A549 (cell line): ENCODE results near the gene CHD1L.

Source experiments
- CHD2 ChIP-seq: fragments of 150-350 bp; IDR thresholded peaks from 2 replicates; pipeline ENCODE4 v1.6.1; 2014; ENCODE audit warnings: low read length; ENCODE audit not compliant: partially characterized antibody
- ESRRA ChIP-seq: fragments of 150-350 bp; IDR thresholded peaks from 2 replicates; pipeline ENCODE4 v1.6.1; 2014; ENCODE audit warnings: mild to moderate bottlenecking, low read length, borderline replicate concordance
- GATA3 ChIP-seq: IDR thresholded peaks from 2 replicates; pipeline ENCODE4 v1.6.1; 2012; ENCODE audit warnings: borderline replicate concordance
- JUN ChIP-seq, 2 experiments: fragments of >200 bp; sonication (Bioruptor Twin); formaldehyde crosslinking; IDR thresholded peaks; 2 replicates in 1 of 2; 3 replicates in 1 of 2; pipeline ENCODE4 v1.6.1; 2016 to 2017
- KDM5A ChIP-seq: fragments of 200-600 bp; sonication (generic); IDR thresholded peaks from 2 replicates; pipeline ENCODE4 v1.6.1; 2016; ENCODE audit warnings: antibody characterized with exemption, mild to moderate bottlenecking
- NR3C1 ChIP-seq: fragments of >200 bp; sonication (Bioruptor Twin); formaldehyde crosslinking; IDR thresholded peaks from 3 replicates; pipeline ENCODE4 v1.6.1; 2017
- POLR2A ChIP-seq: IDR thresholded peaks from 2 replicates; pipeline ENCODE4 v1.6.1; 2012; ENCODE audit warnings: mild to moderate bottlenecking, low read length
- POLR2AphosphoS2 ChIP-seq: conservative IDR thresholded peaks from 2 replicates; pipeline ENCODE4 v1.6.1; 2012; ENCODE audit warnings: low read length, improper control_type of control experiment, inconsistent platforms
- RAD21 ChIP-seq, 2 experiments: fragments of >200 bp in 1 of 2; sonication (Bioruptor Twin) in 1 of 2; formaldehyde crosslinking in 1 of 2; IDR thresholded peaks in 1 of 2; conservative IDR thresholded peaks in 1 of 2; 2 replicates in 1 of 2; 3 replicates in 1 of 2; pipeline ENCODE4 v1.6.1; 2012 to 2018; ENCODE audit warnings: inconsistent platforms in 1 of 2
- SREBF2 ChIP-seq: fragments of 450-650 bp; IDR thresholded peaks from 2 replicates; pipeline ENCODE4 v1.6.1; 2014; ENCODE audit warnings: mild to moderate bottlenecking, moderate library complexity
- TF ChIP-seq, protein P1 (sequence below): fragments of >200 bp; sonication (Bioruptor Twin); formaldehyde crosslinking; IDR thresholded peaks from 3 replicates; pipeline ENCODE4 v1.5.1; 2016
- TF ChIP-seq, protein P2 (sequence below): fragments of 200-600 bp; sonication (generic); IDR thresholded peaks from 2 replicates; pipeline ENCODE4 v1.6.1; 2016; ENCODE audit warnings: antibody characterized with exemption, mild to moderate bottlenecking, moderate library complexity

DNA sequence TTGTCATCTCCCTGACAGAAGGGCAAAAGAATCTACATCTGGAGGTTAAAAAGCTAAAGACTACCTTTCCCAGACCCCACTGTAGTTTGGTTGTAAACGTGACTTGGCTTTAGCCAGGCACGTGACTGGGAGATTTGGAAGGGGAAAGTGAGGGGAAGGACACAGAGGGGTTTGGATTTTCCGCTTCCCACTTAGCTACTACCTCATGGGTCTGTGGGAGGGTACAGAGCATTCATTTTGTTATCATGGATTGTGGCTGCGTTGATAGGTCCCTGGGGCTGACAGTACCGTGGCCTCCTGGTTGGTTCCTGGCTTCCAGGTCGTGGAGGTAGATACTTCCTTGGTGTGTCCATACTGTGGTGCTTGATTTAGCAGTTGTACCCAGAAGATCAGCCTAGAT is 2.6 kb downstream of the CHD1L start:
- TF ChIP-seq, protein P1, sequence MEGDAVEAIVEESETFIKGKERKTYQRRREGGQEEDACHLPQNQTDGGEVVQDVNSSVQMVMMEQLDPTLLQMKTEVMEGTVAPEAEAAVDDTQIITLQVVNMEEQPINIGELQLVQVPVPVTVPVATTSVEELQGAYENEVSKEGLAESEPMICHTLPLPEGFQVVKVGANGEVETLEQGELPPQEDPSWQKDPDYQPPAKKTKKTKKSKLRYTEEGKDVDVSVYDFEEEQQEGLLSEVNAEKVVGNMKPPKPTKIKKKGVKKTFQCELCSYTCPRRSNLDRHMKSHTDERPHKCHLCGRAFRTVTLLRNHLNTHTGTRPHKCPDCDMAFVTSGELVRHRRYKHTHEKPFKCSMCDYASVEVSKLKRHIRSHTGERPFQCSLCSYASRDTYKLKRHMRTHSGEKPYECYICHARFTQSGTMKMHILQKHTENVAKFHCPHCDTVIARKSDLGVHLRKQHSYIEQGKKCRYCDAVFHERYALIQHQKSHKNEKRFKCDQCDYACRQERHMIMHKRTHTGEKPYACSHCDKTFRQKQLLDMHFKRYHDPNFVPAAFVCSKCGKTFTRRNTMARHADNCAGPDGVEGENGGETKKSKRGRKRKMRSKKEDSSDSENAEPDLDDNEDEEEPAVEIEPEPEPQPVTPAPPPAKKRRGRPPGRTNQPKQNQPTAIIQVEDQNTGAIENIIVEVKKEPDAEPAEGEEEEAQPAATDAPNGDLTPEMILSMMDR: no peak
- TF ChIP-seq CHD2 (no peak), POLR2AphosphoS2 (no peak), POLR2A (no peak), NR3C1 (no peak), KDM5A (no peak), ESRRA (no peak), RAD21 (conservative IDR thresholded peaks at IDR 0.05 in 1 of 2, IDR thresholded peaks at IDR 0.05 in 1 of 2) (no peak), SREBF2 (no peak), GATA3 (no peak), JUN (IDR thresholded peaks at IDR 0.05) (no peak)
- TF ChIP-seq, protein P2, sequence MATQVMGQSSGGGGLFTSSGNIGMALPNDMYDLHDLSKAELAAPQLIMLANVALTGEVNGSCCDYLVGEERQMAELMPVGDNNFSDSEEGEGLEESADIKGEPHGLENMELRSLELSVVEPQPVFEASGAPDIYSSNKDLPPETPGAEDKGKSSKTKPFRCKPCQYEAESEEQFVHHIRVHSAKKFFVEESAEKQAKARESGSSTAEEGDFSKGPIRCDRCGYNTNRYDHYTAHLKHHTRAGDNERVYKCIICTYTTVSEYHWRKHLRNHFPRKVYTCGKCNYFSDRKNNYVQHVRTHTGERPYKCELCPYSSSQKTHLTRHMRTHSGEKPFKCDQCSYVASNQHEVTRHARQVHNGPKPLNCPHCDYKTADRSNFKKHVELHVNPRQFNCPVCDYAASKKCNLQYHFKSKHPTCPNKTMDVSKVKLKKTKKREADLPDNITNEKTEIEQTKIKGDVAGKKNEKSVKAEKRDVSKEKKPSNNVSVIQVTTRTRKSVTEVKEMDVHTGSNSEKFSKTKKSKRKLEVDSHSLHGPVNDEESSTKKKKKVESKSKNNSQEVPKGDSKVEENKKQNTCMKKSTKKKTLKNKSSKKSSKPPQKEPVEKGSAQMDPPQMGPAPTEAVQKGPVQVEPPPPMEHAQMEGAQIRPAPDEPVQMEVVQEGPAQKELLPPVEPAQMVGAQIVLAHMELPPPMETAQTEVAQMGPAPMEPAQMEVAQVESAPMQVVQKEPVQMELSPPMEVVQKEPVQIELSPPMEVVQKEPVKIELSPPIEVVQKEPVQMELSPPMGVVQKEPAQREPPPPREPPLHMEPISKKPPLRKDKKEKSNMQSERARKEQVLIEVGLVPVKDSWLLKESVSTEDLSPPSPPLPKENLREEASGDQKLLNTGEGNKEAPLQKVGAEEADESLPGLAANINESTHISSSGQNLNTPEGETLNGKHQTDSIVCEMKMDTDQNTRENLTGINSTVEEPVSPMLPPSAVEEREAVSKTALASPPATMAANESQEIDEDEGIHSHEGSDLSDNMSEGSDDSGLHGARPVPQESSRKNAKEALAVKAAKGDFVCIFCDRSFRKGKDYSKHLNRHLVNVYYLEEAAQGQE: no peak
